GM19239 (cell line): ENCODE data around the gene HAUS2.

Source experiments
- DNase-seq: peaks from one replicate; pipeline ENCODE4 v3.0.0; 2011; ENCODE audit warnings: low spot score; ENCODE audit not compliant: insufficient read length
- FAIRE-seq: peaks from 2 replicates; lab custom pipeline; 2011; peaks lifted over from hg19 to GRCh38; lab: Jason Lieb, UNC

HAUS2 gene

DNA sequence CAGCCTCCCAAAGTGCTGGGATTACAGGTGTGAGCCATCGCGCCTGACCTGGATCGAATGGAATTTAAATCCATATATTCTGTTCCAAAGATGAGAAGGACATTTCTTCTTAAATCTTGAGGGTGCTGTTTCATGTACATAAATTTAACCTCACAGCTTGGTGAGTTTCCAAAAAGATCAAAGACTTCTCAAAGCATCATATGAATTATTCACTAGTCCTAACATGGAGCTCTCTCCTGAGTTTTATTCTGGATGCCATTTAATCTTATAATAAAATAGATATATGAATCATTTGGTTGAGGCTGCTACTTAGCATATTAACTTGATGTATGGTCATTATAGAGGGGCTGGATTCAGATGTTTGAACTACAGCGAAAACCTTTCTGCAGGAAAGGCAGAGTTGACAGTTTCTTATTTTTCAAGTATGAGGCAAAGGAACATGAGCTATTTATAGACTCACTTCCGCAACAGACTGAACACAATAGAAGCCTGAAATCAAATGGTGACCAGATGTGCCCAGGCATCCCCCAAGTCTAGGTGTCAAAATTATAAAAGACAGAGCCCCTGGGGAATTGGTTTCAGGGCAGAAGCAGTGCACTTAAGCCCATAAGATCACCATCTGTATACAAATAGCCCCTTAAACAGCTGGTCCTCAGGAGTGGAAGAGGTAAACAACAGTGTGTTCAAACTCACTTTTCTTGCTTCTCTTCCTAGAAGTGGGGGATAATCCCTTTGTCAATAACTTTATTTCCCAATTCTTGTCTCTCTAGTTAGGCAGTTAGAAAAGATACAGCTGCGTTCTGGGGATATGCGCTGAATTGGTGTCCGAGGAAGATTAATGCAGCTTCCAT, 56.5 kb downstream of the HAUS2 start:
- DNase-seq (no peak), FAIRE-seq (peak; percentile 85)

DNA sequence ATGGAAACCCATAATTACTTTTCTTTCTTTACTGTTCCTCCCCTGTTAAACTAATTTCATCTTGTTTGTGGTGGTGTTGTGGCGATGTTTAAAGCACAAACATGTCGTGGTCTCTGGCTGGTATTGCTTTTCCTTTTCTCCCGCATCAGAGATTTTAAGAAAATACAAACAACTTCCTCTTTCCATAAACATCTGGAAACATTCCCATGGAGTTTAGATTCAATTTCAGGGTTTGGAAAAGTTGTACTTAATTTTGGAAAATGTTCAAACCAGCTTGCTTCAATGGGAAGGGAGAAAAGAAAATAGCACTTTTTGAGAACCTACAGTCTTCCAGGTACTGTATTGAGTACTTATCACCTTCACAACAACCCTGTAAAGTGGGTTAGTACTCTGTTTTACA, 57.2 kb downstream of the HAUS2 start:
- DNase-seq: no peak
- peak; percentile 57 for FAIRE-seq

DNA sequence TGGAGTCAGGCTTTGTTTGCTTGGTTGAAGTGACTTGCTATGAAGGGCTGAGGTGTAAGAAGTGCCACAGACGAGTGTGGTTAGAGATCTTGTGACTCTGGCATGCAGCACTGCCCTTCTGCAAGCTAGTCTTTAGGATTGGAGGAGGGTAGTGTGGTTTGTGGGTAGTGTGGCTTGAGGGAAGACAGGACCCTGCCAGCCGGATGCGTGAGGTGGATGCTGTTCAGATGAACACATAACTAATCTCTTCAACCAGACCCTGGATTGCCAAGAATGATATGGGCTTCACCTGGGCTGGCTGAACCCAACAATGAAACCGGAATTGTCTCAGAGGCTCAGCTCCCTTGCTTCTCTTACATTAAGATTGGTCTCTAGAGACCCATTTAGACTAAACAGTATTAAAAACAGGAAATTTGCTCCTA, 59.5 kb downstream of the HAUS2 start:
- FAIRE-seq: peak; percentile 95
- DNase-seq: no peak

DNA sequence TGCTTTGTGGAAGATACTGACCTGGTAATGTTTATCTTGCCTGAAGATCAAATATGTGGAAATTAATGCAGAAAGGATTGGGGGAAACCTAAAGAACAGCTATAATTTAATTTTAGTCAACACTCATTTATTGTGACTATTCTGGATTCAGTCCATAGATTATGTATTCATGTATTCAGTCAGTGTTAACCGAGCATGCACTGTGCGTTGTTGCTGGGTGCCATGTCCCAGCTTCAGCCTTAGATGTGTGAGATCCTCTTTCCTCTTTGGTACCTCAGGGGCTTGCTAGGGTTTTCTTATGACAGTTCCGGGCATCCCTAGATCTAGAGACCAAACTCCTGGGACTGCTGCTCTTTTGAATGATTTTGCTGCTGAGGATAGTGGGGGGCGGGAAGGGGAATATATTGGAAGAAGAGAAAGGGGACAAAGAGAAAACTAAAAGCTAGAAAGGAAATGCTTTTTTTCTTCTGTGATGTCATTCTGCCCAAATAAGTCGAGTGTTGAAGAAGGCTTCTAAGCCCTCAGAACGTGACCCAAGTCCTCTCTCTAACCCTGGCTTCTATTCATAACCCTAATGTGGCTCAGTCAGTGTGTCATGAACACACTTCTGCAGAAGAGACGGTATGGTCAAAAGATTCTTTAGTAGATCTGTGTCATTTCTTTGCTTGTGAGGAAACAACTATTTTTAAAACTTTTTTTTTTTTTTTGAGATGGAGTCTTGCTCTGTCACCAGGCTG, 60.3 kb downstream of the HAUS2 start:
- FAIRE-seq (no peak), DNase-seq (no peak)

DNA sequence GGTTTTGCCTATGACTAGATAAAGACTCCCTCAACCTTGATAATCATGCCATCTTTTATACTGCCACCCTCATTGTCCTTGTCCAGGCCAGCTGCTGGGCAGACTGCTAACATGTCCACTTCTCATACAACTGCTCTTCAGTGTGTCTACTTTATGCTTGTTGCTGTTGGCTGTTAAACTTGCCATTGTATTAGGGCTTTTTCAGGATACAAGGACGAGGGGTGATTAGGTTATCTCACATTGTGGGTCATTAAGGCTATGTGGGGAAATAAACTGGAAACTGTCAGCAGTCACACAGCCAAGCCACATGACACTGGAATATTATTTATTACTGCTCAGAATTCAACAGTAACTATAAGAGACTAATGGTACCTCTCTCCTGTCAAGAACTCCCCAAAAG, 62.9 kb downstream of the HAUS2 start:
- FAIRE-seq: no peak
- DNase-seq: no peak

DNA sequence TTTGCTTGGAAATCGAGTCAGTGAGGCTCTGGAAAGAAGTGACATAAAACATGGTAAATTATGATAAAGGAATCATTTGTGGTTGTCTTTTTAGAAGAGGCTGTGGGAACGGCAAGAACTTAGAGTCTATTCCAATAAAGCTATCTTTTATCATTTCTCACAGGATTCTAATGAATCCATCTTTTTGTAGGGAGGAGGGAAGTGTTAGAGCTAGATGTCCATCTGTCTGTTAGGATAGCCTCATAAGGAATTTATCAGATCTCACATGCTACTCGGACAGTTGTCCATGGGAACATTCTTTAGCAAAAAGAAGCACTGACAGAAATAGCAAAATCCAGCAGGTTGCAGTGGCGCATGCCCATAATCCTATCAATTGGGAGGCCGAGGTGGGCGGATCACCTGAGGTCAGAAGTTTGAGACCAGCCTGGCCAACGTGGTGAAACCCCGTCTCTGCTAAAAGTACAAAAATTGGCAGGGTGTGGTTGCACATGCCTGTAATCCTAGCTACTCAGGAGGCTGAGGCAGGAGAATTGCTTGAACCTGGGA, 63.8 kb downstream of the HAUS2 start:
- FAIRE-seq (no peak), DNase-seq (no peak)

DNA sequence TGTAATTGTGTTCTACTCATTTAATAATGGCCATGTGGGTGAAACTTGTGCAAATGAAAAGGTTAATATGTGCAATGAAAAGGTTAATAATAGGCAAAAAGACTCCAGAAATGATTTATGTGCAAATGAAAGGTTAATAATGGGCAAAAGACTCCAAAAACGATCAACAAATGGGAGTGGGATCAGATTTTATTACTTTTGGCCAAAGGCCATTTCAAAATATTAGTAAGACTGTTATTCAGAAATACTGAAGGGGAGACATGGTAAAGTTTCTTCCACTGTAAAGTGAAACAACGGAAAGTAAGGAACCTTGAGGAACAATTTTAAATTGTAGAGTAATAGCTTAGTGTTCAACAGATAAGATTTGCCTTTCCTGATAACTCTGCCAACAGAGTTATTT, 67.5 kb downstream of the HAUS2 start:
- DNase-seq (no peak), FAIRE-seq (no peak)
